NCI-H524 treated with DMSO at 0.1 percent for 48 hours (cell line): ENCODE data around the gene PCDH9.
A peak's percentile ranks its signal among the peaks of the same experiment; 100 is the strongest.

Source experiments
- DNase-seq: peaks from one replicate; lab custom pipeline; 2025; lab: John Stamatoyannopoulos, UW

The PCDH9 gene

GRCh38 chr13:66974174-66974573 is 256.0 kb downstream of the PCDH9 start:
- no peak for DNase-seq

GRCh38 chr13:66972659-66973058 is 257.5 kb downstream of the PCDH9 start:
- DNase-seq = no peak

GRCh38 chr13:66971004-66971403 is 259.1 kb downstream of the PCDH9 start:
- DNase-seq = no peak

DNA sequence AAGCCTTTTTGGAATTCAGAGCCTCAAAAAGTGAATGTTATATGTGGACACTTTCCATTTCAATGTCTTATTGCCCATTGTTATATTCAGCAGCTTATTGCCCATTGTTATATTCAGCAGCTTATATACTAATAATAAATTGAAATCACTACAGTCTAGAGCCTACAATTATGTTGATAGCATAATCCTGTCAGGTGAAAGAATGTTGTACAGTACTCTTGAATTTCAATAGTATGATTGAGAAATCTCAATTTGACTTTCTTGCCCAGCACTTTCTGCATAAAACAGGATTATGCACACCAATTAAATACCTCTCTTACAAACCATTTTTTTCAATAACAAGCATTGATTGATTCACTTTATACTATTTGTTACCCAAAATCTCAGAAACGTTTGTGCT is 260.8 kb downstream of the PCDH9 start:
- no peak for DNase-seq

DNA sequence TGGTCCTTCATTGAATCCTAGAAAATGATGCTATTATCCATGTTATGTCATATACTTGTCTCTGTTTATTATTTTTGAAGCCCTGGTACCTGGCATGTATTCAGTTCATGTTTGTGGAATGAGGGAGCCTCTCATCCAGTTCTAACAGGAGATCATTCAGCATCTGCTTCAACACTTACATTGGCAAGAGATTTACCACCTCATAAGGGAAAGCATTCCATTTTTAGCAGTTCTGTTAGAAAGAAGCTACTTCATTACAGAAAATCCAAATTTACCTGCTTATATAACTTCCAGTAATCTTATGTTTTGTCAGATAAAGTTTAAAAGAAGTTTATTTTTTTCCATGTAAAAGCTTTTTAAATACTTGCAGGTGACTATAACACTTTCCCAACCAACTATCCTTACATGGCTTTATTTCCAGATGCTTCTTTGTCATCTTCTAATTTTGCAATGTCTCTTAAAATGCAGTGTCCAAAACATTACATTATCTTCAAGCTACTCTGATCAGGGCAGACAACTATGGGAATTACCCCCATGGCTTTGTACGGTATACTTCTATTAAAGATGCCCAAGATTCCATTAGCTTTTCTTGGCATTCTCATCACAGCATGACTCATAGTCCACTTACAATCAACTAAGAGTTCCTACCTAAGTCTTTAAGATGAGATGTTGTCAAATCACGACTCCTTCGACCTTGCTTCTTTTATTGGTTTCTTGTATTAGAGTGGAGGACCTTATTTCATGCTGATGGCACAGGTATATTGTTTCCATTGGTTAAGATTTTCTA is 262.1 kb downstream of the PCDH9 start:
- no peak for DNase-seq

GRCh38 chr13:66965181-66965580 is 265.0 kb downstream of the PCDH9 start:
- peak; percentile 94 for DNase-seq

GRCh38 chr13:66962953-66963352 is 267.2 kb downstream of the PCDH9 start:
- no peak for DNase-seq

DNA sequence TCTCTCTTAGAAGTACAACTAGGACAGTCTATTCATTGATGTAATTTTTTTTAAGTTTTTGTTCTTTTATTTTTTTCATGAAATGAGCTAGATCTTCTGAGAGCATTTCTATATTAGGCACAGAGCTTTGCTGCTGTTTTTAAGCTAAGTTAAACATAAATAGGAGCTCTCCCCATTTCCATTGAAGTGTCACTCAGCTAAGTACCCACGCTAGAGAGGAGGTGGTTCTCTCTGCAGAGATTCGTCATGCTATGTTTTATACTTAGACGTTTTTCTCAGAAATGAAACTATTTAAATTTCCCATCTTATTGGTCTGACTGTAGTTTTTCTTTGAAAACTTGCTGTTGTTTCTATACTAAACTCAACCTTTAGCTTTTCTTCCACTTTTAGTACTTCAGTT is 271.5 kb downstream of the PCDH9 start:
- no peak for DNase-seq

DNA sequence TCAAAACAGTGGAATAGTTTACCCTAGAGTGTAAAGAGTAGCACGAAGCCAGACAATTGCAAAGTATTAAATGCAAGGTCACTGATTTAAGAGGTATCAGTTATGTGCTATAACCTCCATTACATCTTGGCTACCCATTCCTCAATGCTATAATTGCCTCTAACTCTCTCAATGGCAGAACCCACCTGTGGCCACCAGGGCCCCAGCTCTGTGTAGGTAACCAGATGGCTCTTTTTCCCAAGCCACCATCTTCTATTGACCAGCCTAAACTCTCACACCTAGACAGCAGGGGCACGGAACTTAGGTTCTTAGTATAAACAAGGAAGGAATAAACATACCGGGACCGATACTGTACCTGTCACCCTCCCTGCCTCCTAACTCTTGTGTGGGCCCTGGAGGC is 277.6 kb downstream of the PCDH9 start:
- no peak for DNase-seq

GRCh38 chr13:66951426-66951825 is 278.7 kb downstream of the PCDH9 start:
- DNase-seq = no peak

- peak; percentile 27 for DNase-seq
These were observed 279.5 kb downstream of the PCDH9 start for GRCh38 chr13:66950666-66951065.

GRCh38 chr13:66948910-66949309 is 281.2 kb downstream of the PCDH9 start:
- DNase-seq = no peak

DNA sequence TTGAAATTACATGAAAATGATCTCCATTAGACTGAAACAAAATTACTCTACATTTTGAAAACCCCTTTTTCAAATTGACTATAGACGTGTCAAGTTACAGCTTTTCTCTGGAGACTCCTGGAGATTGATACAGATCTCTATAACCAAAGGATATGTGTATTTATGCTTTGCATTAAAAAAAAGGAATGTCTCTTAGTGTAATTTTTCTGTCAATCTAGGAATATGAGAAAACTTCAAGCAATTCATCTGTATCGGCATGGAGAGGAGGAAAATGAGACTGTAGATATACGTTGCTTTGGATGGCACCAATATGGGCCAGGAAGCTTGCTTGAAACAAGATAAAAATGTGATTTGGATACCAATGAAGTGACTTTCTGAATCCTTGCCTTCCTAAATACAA is 286.6 kb downstream of the PCDH9 start:
- no peak for DNase-seq

GRCh38 chr13:66940113-66940512 is 290.0 kb downstream of the PCDH9 start:
- DNase-seq = no peak

DNA sequence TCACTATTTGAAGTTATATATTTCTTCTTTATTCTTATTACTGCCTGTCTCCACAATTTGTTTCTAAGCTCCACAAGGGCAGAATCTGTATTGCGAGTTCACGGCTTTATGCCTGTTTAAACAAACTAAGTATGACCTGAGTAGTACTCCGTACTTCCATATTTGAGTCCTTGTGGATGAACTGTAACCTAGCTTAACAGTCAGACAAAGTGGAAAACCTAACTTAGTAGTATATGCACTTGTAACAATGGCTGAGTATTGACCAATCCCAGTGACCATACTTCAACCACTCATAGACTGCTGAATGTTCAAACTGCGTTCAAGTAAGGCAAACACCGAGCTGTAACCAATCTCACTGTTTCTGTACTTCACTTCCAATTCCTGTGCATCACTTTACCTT is 292.7 kb downstream of the PCDH9 start:
- DNase-seq = no peak

DNA sequence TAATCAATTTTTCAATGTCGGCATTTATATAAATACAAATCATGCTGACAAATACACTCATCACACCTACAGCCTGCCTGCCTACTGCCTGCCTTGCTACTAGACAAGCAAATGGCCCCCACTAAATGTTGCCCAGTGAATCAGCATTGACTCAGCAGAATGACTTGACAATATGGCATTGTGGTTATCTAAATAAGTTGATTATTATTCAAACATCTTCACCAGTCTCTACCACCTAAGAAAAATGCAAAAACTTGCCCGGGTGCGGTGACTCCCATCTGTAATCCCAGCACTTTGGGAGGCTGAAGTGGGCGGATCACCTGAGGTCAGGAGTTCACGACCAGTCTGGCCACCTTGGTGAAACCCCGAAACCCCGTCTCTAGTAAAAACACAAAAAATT is 296.1 kb downstream of the PCDH9 start:
- DNase-seq = no peak

DNA sequence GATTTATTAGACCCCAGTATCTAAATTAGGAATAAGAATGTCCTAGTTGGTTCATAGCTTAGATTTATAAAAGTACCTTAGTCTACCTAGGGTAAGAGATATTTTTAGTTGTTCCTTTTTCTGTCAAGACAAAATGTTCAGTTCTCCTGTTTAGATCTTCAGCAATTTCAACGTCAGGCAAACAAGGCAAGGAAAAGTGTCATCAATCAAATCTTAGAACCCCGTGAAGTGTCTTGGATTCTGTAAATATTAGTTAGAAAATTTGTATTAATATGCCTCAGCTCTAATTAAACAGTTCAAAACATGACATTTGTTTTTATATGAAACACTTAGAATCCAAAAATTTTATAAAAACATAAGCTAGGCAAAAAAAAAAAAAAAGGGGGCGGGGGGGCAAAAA is 296.6 kb downstream of the PCDH9 start:
- no peak for DNase-seq

- peak; percentile 59 for DNase-seq
These were observed 302.6 kb downstream of the PCDH9 start for GRCh38 chr13:66927562-66927961.

GRCh38 chr13:66926851-66927524 is 303.1 kb downstream of the PCDH9 start:
- no peak for DNase-seq

DNA sequence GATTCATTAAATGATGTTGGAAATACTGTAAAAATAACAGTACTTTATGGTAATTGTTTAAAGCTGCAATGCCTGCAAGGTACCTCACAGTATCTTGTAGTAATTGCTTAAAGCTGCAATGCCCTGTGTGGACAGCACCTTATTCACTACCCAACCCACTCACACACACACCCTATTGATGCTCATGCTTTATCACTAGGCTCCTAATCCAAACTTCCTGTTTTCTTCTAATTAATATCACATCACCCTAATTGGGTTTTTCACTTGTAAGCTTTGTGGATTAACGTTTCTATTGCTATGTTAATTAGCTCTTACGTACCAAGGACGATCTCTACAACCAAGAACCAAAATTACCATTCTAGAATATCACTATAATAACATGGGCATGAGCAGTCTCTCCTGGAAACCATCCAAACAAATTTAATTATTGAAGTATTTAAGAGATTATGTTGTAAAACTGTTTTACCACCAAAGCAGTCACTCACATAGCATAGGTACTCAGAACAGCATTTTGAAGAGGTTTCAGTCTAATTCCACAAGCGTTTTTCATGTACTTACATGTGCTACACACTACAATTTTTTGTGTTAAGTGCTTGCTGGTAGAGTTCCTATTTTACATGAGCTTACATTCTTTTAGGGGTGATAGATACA is 303.8 kb downstream of the PCDH9 start:
- peak; percentile 69 for DNase-seq

- no peak for DNase-seq
These were observed 307.7 kb downstream of the PCDH9 start for GRCh38 chr13:66922444-66922843.

DNA sequence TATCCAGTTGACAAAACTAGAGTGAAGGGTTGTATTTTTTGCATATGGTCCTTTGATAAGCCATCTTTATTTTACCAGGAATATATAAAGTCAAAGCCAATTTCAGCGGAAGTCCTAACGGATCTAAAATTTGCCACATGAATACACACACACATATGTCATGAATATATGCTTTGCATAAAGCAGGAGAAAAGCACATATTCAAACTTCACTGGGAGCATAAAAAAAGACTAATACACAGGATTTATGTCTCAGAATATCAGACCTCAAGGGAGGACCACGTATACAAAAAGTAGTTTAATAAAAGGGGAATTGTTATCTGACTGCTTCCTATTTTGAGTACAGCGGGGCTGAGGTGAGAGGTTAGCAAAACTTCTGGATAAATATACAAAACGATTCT is 308.7 kb downstream of the PCDH9 start:
- DNase-seq = no peak

- no peak for DNase-seq
These were observed 314.4 kb downstream of the PCDH9 start for GRCh38 chr13:66915596-66916185.
